ENCODE measurements around the gene ALPP. TPM values are rescaled to one million over a fixed set of nuclear protein-coding genes. Genes with fewer than 3 reads are reported as not detected.

ALPP gene

GRCh38 chr2:232431705-232432590 lies 53.4 kb downstream of the ALPP start:
- Histone ChIP-seq H3K4me3 (ENCODE audit: low read length) (no peak overlapping the region), H3K9me3 (replicated peaks; ENCODE audit: low read length) (no peaks in the 10 kb centered on the region), H3K4me2 (ENCODE audit: low read length) (no peak overlapping the region), H3K27me3 (ENCODE audit: control insufficient read depth, insufficient read depth, low read length) (peaks cover 12% of the 10 kb centered on the region), H3K36me3 (ENCODE audit: insufficient read depth, low read length) (no peaks in the 10 kb centered on the region), H3K9ac (ENCODE audit: low read depth, low read length) (no peak overlapping the region), H3K4me1 (ENCODE audit: control insufficient read depth, insufficient read depth, low read length) (no peaks in the 10 kb centered on the region)

Small RNA genes lying within 50 kb of the gene (small RNA-seq; reads per million reads assigned to genes)
- not detected for gene AC068134.3
- not detected for gene AC068134.4

Data from skeletal muscle satellite cell (primary cell).